ENCODE measurements around the gene RBPJ. TPM values are rescaled to one million over a fixed set of nuclear protein-coding genes. Genes with fewer than 3 reads are reported as not detected.
"Not testable (repeated sequence)": the region's sequence is repeated elsewhere in the genome, so short reads cannot be mapped to it uniquely, and the experiment has no call there.

Gene RBPJ
- total RNA-seq, 2 experiments from 2014 or later = 150 to 151 TPM

DNA sequence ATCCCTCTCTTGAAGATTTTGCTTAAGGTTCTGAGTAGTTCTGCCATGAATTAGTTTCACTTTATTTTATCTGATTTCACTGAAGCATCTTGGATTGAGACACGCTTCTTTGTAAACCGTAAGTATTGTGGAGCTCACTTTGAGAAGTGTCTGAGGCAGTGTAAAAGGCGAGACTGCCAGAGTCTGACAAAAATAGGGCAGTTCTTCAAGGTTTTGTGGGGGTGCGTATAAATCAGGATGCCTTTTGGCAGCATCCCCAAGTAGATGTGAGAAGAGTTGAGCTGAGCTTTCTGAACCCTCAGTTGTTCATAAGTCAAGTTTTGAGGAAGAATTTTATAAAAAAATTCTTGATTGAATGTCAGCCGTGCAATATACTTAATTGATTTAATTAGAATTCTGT lies 76.3 kb downstream of the RBPJ start:
- ChIA-PET POLR2A (interaction anchor here (0.6 to 0.8 kb wide), 2 partner anchors 8 to 16 kb away, joined by 3 read pairs; no protein-coding TSS in a partner anchor), CTCF (interaction anchor here (0.9 to 1.6 kb wide), 3 partner anchors 14 to 408 kb away, joined by 3 to 10 read pairs (median 3); no protein-coding TSS in a partner anchor)
- DNase-seq (no peak), ATAC-seq (no peak)
- Mint-ChIP-seq H3K4me3 (no peak overlapping the region), H3K27ac (no peak overlapping the region), H3K27me3 (no peaks in the 10 kb centered on the region), H3K4me1 (ENCODE audit: low read depth) (peaks cover 9% of the 10 kb centered on the region), H3K36me3 (ENCODE audit: low read depth) (peaks cover 20% of the 10 kb centered on the region), H3K9me3 (no peaks in the 10 kb centered on the region)
- TF ChIP-seq, protein P1, sequence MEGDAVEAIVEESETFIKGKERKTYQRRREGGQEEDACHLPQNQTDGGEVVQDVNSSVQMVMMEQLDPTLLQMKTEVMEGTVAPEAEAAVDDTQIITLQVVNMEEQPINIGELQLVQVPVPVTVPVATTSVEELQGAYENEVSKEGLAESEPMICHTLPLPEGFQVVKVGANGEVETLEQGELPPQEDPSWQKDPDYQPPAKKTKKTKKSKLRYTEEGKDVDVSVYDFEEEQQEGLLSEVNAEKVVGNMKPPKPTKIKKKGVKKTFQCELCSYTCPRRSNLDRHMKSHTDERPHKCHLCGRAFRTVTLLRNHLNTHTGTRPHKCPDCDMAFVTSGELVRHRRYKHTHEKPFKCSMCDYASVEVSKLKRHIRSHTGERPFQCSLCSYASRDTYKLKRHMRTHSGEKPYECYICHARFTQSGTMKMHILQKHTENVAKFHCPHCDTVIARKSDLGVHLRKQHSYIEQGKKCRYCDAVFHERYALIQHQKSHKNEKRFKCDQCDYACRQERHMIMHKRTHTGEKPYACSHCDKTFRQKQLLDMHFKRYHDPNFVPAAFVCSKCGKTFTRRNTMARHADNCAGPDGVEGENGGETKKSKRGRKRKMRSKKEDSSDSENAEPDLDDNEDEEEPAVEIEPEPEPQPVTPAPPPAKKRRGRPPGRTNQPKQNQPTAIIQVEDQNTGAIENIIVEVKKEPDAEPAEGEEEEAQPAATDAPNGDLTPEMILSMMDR (IDR thresholded peaks at IDR 0.05) = no peak
- intact Hi-C loops (cut with micrococcal nuclease) = no loop called here

DNA sequence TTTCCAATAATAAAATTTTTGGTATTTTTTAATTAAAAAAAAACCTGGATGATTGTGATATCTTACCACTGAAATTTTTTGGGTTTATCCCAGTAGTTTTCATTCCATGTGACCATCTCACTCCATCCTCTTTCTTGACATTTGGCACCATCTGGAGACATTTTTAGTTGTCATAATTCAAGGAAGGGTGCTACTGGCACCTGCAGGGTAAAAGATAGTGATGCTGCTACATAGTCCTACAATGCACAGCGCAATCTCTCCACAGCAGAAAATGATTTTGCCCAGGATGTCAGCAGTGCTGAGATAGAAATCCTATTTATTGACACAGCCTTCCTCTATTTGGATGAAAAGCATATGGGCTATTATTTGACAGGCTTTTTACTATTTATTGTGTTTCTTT lies 79.3 kb downstream of the RBPJ start:
- ATAC-seq (no peak), DNase-seq (no peak)
- POLR2A ChIA-PET = no interaction called here
- TF ChIP-seq, protein P1 (IDR thresholded peaks at IDR 0.05) = no peak
- Mint-ChIP-seq H3K27ac (no peak overlapping the region), H3K4me1 (ENCODE audit: low read depth) (peaks cover 26% of the 10 kb centered on the region), H3K36me3 (ENCODE audit: low read depth) (peaks cover 26% of the 10 kb centered on the region), H3K9me3 (peaks cover 3% of the 10 kb centered on the region), H3K27me3 (no peaks in the 10 kb centered on the region), H3K4me3 (no peak overlapping the region)
- intact Hi-C loops (cut with micrococcal nuclease) = no loop called here
- CTCF ChIA-PET = interaction anchor here (1.3 to 3.0 kb wide), 3 partner anchors 10 to 413 kb away, joined by 4 to 18 read pairs (median 6); no protein-coding TSS in a partner anchor

DNA sequence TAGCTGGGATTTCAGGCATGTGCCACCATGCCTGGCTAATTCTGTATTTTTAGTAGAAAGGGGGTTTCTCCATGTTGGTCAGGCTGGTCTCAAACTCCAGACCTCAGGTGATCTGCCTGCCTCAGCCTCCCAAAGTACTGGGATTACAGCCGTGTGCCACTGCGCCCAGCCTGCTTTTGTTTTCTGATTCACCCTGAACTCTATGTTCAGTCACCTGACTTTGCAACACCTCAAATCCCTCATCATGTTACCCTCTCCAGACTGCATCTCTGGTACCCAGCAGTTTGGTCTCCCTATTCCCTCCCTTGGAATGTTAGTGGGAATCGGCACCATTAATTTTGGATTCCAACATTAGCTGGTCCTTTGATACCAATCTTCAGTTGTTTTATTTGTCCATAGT lies 81.2 kb downstream of the RBPJ start:
- peaks cover 37% of the 10 kb centered on the region for H3K36me3 Mint-ChIP-seq (ENCODE audit: low read depth)
- ATAC-seq; intact Hi-C loops (cut with micrococcal nuclease); DNase-seq; H3K4me3 Mint-ChIP-seq; H3K27ac Mint-ChIP-seq; H3K27me3 Mint-ChIP-seq: not testable (repeated sequence)
- H3K4me1 Mint-ChIP-seq (ENCODE audit: low read depth) = peaks cover 23% of the 10 kb centered on the region
- peaks cover 13% of the 10 kb centered on the region for H3K9me3 Mint-ChIP-seq
- POLR2A ChIA-PET = interaction anchor here (0.6 kb wide), 1 partner anchor 44 kb away, joined by 3 read pairs; no protein-coding TSS in a partner anchor
- CTCF ChIA-PET = interaction anchor here (1.0 to 3.0 kb wide), 3 partner anchors 8 to 372 kb away, joined by 3 to 18 read pairs (median 3); no protein-coding TSS in a partner anchor

DNA sequence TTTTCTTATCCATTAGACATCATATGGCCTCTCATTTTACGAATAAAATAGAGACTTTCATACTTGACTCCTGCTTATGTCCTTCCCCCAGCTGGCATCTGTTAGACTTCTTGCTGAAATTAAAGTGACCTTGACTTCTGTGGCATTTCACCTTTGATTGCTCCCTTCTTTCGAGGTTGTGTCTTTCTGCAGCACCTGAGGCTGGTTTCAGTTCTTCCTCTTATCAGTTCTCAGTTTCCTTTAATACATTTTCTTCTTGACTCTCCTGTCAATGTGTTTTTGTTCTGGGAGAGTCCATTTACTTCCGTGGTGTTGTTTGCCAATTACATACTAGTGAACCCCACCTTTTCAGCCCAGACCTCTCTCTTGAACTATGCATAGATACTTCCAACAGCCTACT lies 81.6 kb downstream of the RBPJ start:
- DNase-seq = no peak
- no peak for ATAC-seq
- TF ChIP-seq, protein P1 (IDR thresholded peaks at IDR 0.05) = no peak
- Mint-ChIP-seq H3K9me3 (peaks cover 13% of the 10 kb centered on the region), H3K4me3 (no peak overlapping the region), H3K27me3 (no peaks in the 10 kb centered on the region), H3K4me1 (ENCODE audit: low read depth) (peaks cover 23% of the 10 kb centered on the region), H3K27ac (no peak overlapping the region), H3K36me3 (ENCODE audit: low read depth) (peaks cover 40% of the 10 kb centered on the region)
- CTCF ChIA-PET = interaction anchor here (1.0 to 3.0 kb wide), 3 partner anchors 8 to 373 kb away, joined by 3 to 18 read pairs (median 3); no protein-coding TSS in a partner anchor
- intact Hi-C loops (cut with micrococcal nuclease) = no loop called here
- POLR2A ChIA-PET = interaction anchor here (0.6 kb wide), 1 partner anchor 44 kb away, joined by 3 read pairs; no protein-coding TSS in a partner anchor

DNA sequence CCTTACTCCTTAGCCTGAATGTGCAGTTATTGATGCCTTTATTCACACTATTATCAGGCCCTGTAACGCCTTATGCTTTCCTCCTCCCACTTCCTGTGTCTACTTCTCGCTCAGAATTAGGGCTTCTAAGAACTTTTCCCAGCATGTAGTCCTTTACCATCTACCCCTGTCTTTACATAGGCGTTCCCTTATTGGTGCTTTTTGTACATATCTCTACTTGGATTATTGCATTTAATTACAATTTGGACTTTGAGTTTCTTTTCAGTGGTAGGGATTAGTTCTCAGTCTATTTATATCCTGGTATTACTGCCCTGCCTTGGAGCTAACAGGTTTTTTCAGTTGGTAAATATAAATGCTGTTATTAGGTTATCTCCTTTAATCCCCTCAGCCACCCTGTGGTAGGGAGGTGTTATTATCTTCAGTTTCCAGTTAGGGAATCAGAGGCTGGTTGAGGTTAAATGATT lies 84.0 kb downstream of the RBPJ start:
- TF ChIP-seq, protein P1 (IDR thresholded peaks at IDR 0.05) = no peak
- no peak for ATAC-seq
- Mint-ChIP-seq H3K4me1 (ENCODE audit: low read depth) (peaks cover 23% of the 10 kb centered on the region), H3K9me3 (peaks cover 13% of the 10 kb centered on the region), H3K36me3 (ENCODE audit: low read depth) (peaks cover 42% of the 10 kb centered on the region), H3K27me3 (no peaks in the 10 kb centered on the region), H3K4me3 (no peak overlapping the region), H3K27ac (peak overlapping the region; percentile 40)
- CTCF ChIA-PET = interaction anchor here (3.0 to 8.9 kb wide), 2 partner anchors 75 to 417 kb away, joined by 14 to 116 read pairs; no protein-coding TSS in a partner anchor
- POLR2A ChIA-PET = interaction anchor here (0.9 kb wide), 1 partner anchor 8 kb away, joined by 3 read pairs; no protein-coding TSS in a partner anchor
- DNase-seq = no peak
- intact Hi-C loops (cut with micrococcal nuclease) = no loop called here
